K562 (cell line): Measurements from ENCODE around the gene NMRAL1. TPM values are rescaled to one million over a fixed set of nuclear protein-coding genes. Genes with fewer than 3 reads are reported as not detected.

Experiments used
- ARNT ChIP-seq, 2 experiments: fragments of 450-650 bp; IDR thresholded peaks; 2 replicates each; pipeline ENCODE4 v1.6.1; 2016; ENCODE audit warnings: mild to moderate bottlenecking in 1 of 2
- ATF1 ChIP-seq, 2 experiments: fragments of 450-650 bp in 1 of 2; IDR thresholded peaks; 2 replicates each; pipeline ENCODE4 v1.6.1; 2016; ENCODE audit warnings: missing compliant biosample characterization in 1 of 2, missing genetic modification characterization in 1 of 2
- ATF7 ChIP-seq: fragments of 450-650 bp; IDR thresholded peaks from 2 replicates; pipeline ENCODE4 v1.7.1; 2014; ENCODE audit warnings: mild to moderate bottlenecking, moderate library complexity
- BHLHE40 ChIP-seq: IDR thresholded peaks from 2 replicates; pipeline ENCODE4 v1.6.1; 2011; ENCODE audit warnings: low read length, improper control_type of control experiment
- BRD4 ChIP-seq: fragments of 200-600 bp; sonication (generic); IDR thresholded peaks from 2 replicates; pipeline ENCODE4 v1.6.1; 2017; ENCODE audit warnings: inconsistent platforms
- ESRRA ChIP-seq: fragments of 450-650 bp; IDR thresholded peaks from 2 replicates; pipeline ENCODE4 v1.6.1; 2014; ENCODE audit warnings: low read depth, mild to moderate bottlenecking, moderate library complexity, borderline replicate concordance
- HIVEP1 ChIP-seq: fragments of 250-450 bp; sonication (Bioruptor Pico); IDR thresholded peaks from 2 replicates; pipeline ENCODE4 v1.4.0; 2020; ENCODE audit warnings: mild to moderate bottlenecking
- KDM5B ChIP-seq: fragments of 200-600 bp; sonication (generic); IDR thresholded peaks from 2 replicates; pipeline ENCODE4 v1.6.1; 2012; ENCODE audit warnings: low read depth, mild to moderate bottlenecking, moderate library complexity, low read length, control low read depth, inconsistent platforms; ENCODE audit not compliant: insufficient replicate concordance
- MTA3 ChIP-seq: fragments of 450-650 bp; formaldehyde crosslinking; IDR thresholded peaks from 2 replicates; pipeline ENCODE4 v1.6.1; 2017; ENCODE audit warnings: mild to moderate bottlenecking, borderline replicate concordance
- NEUROD1 ChIP-seq: fragments of 150-350 bp; IDR thresholded peaks from 2 replicates; pipeline ENCODE4 v1.6.1; 2014; ENCODE audit warnings: borderline replicate concordance, low read length, low read depth; ENCODE audit not compliant: partially characterized antibody
- POLR2G ChIP-seq: fragments of 200-400 bp; formaldehyde crosslinking; IDR thresholded peaks from 2 replicates; pipeline ENCODE4 v1.6.1; 2017; ENCODE audit warnings: low read depth, mild to moderate bottlenecking, antibody characterized with exemption, low read length, moderate library complexity
- RBM14 ChIP-seq: fragments of 200-400 bp; formaldehyde crosslinking; IDR thresholded peaks from 2 replicates; pipeline ENCODE4 v1.6.1; 2018; ENCODE audit warnings: low read depth, mild to moderate bottlenecking, low read length, moderate library complexity, borderline replicate concordance; ENCODE audit not compliant: insufficient read depth
- SIN3B ChIP-seq: fragments of 450-650 bp; IDR thresholded peaks from 2 replicates; pipeline ENCODE4 v1.6.1; 2017; ENCODE audit warnings: low read depth, mild to moderate bottlenecking, moderate library complexity
- SP1 ChIP-seq: sonication (generic); formaldehyde crosslinking; IDR thresholded peaks from 2 replicates; pipeline ENCODE4 v1.8.1; 2022; ENCODE audit warnings: mild to moderate bottlenecking, missing genetic modification reagents
- SUPT5H ChIP-seq: fragments of 450-650 bp; IDR thresholded peaks from 2 replicates; pipeline ENCODE4 v1.6.1; 2016
- TARDBP ChIP-seq: fragments of 450-650 bp; IDR thresholded peaks from 2 replicates; pipeline ENCODE4 v1.6.1; 2016
- ZC3H4 ChIP-seq: sonication (generic); formaldehyde crosslinking; IDR thresholded peaks from 2 replicates; pipeline ENCODE4 v1.9.0; 2021; ENCODE audit warnings: missing genetic modification reagents, borderline replicate concordance
- ZFX ChIP-seq: sonication (generic); formaldehyde crosslinking; IDR thresholded peaks from 2 replicates; pipeline ENCODE4 v1.8.0; 2022; ENCODE audit warnings: mild to moderate bottlenecking, missing genetic modification reagents, moderate library complexity
- ZNF134 ChIP-seq: fragments of 250-450 bp; sonication (Bioruptor Pico); conservative IDR thresholded peaks from 2 replicates; pipeline ENCODE4 v1.4.0; 2020
- ZNF609 ChIP-seq: sonication (generic); formaldehyde crosslinking; IDR thresholded peaks from 2 replicates; pipeline ENCODE4 v1.8.1; 2023; ENCODE audit warnings: missing genetic modification reagents, mild to moderate bottlenecking, borderline replicate concordance
- ZNF764 ChIP-seq: fragments of 250-450 bp; sonication (Bioruptor Pico); IDR thresholded peaks from 2 replicates; pipeline ENCODE4 v1.4.0; 2020; ENCODE audit warnings: low read depth, mild to moderate bottlenecking, moderate library complexity
- polyA plus RNA-seq, 8 experiments: library from polyadenylated mRNA; depleted of rRNA in 4 of 8; stranded (reverse) in 5 of 8; unstranded in 3 of 8; fragments of >200 nt; fragmentation: Nextera tagmentation in 2 of 8; fragmentation: Illumina TruSeq in 1 of 8; extraction: Ambion mirVana in 2 of 8; extraction: Trizol in 1 of 8; gene quantifications; 2 replicates each; pipeline versions ENCODE4 v1.2.1 to v1.2.3, GENCODE V29; 2011 to 2014; ENCODE audit warnings: inconsistent platforms in 1 of 8, missing spikeins in 1 of 8
- total RNA-seq, 7 experiments: library from RNA; depleted of rRNA in 6 of 7; stranded (reverse); fragments of >200 nt in 6 of 7; fragmentation: Illumina TruSeq in 2 of 7; extraction: Trizol in 2 of 7; gene quantifications; 2 replicates each; pipeline versions ENCODE4 v1.2.1 to v1.2.3, GENCODE V29; 2011 to 2021; ENCODE audit warnings: low replicate concordance in 1 of 7
- TF ChIP-seq, protein P1 (sequence below), 3 experiments: IDR thresholded peaks in 2 of 3; conservative IDR thresholded peaks in 1 of 3; 2 replicates each; pipeline ENCODE4 v1.5.1; 2011 to 2012; ENCODE audit warnings: low read length in 3 of 3, mild to moderate bottlenecking in 3 of 3, control low read depth in 2 of 3, improper control_type of control experiment in 1 of 3, inconsistent platforms in 1 of 3, low read depth in 1 of 3, mixed read lengths in 1 of 3, moderate library complexity in 1 of 3; ENCODE audit not compliant: insufficient read depth in 2 of 3

NMRAL1 gene
- total and polyA plus RNA-seq, 9 of the 15 experiments (the other 6 are each of a cell fraction or from before 2014, with no cell fraction given) = 6.3 to 116 (median 63.2) TPM

- TF ChIP-seq ZNF609 (CRISPR knock-in tag) (0 out of 2 replicates have a peak, but pooled peaks have one; percentile 14), SUPT5H (peak; percentile 71), TARDBP (peak; percentile 75; the same call in 1 of the 2 replicates), ZFX (peak; percentile 3; the same call in 1 of the 2 replicates), ATF7 (0 out of 2 replicates have a peak, but pooled peaks have one; percentile 58), BRD4 (peak; percentile 51; the same call in 1 of the 2 replicates), ZNF764 (CRISPR knock-in tag) (no peak), ESRRA (peak; percentile 57; the same call in 1 of the 2 replicates), ZC3H4 (peak; percentile 70), ATF1 (CRISPR knock-in tag; IDR thresholded peaks at IDR 0.05) (no peak), ATF1 (tag; IDR thresholded peaks at IDR 0.05) (peak; percentile 51), SIN3B (peak; percentile 13; the same call in 1 of the 2 replicates), MTA3 (peak; percentile 73; the same call in 1 of the 2 replicates), SP1 (CRISPR knock-in tag) (peak; percentile 95), ZNF134 (CRISPR knock-in tag) (no peak), BHLHE40 (peak; percentile 87), KDM5B (peak; percentile 61), POLR2G (peak; percentile 84), RBM14 (no peak), ARNT (IDR thresholded peaks at IDR 0.05) (no peak), NEUROD1 (no peak), HIVEP1 (CRISPR knock-in tag) (0 out of 2 replicates have a peak, but pooled peaks have one; percentile 38)
- TF ChIP-seq, protein P1, sequence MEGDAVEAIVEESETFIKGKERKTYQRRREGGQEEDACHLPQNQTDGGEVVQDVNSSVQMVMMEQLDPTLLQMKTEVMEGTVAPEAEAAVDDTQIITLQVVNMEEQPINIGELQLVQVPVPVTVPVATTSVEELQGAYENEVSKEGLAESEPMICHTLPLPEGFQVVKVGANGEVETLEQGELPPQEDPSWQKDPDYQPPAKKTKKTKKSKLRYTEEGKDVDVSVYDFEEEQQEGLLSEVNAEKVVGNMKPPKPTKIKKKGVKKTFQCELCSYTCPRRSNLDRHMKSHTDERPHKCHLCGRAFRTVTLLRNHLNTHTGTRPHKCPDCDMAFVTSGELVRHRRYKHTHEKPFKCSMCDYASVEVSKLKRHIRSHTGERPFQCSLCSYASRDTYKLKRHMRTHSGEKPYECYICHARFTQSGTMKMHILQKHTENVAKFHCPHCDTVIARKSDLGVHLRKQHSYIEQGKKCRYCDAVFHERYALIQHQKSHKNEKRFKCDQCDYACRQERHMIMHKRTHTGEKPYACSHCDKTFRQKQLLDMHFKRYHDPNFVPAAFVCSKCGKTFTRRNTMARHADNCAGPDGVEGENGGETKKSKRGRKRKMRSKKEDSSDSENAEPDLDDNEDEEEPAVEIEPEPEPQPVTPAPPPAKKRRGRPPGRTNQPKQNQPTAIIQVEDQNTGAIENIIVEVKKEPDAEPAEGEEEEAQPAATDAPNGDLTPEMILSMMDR (IDR thresholded peaks at IDR 0.05 in 2 of 3, conservative IDR thresholded peaks at IDR 0.05 in 1 of 3; ENCODE audit: insufficient read depth in 2 of 3, low read depth in 1 of 3, low read length in 3 of 3) = 0 out of 6 replicates have a peak, but pooled peaks of 1 of the 3 experiments have one; percentile 1
These were observed 58.0 kb downstream of the NMRAL1 start, which contains the start of gene CORO7 (continued) for GRCh38 chr16:4416200-4417032.
